Measurements from ENCODE around the gene LETM1. TPM values are rescaled to one million over a fixed set of nuclear protein-coding genes. Genes with fewer than 3 reads are reported as not detected.

LETM1 gene
- total and polyA plus RNA-seq, 2 of the 13 experiments (the other 11 are each of a cell fraction or from before 2014, with no cell fraction given): 9.7 to 41.6 TPM

GRCh38 chr4:1901127-1901526 lies 45.2 kb upstream of the LETM1 start (continued):
- no peak for TF ChIP-seq ZNF18 (CRISPR knock-in tag; IDR thresholded peaks at IDR 0.05; ENCODE audit: insufficient replicate concordance)
- no peak for TF ChIP-seq ZNF703 (CRISPR knock-in tag; IDR thresholded peaks at IDR 0.05; ENCODE audit: borderline replicate concordance)
- no peak for TF ChIP-seq BATF2 (CRISPR knock-in tag; IDR thresholded peaks at IDR 0.05)
- no peak for TF ChIP-seq JUND (CRISPR knock-in tag; IDR thresholded peaks at IDR 0.05)
- TF ChIP-seq ZNF282 (IDR thresholded peaks at IDR 0.05; ENCODE audit: partially characterized antibody): no peak
- TF ChIP-seq ZNF652 (CRISPR knock-in tag; IDR thresholded peaks at IDR 0.05; ENCODE audit: borderline replicate concordance, low read depth): no peak

GRCh38 chr4:1900624-1901023 lies 44.7 kb upstream of the LETM1 start:
- Histone ChIP-seq H3K27me3 (ENCODE audit: control insufficient read depth in 1 of 2, insufficient read depth in 2 of 2, low read length in 2 of 2) (no peaks in the 10 kb centered on the region), H3K4me1 (ENCODE audit: insufficient read depth, low read length) (peaks cover 63% of the 10 kb centered on the region), H3K9ac (ENCODE audit: insufficient read depth, low read depth, low read length) (no peak overlapping the region), H3K4me3 (replicated peaks in 1 of 3; ENCODE audit: insufficient read depth in 1 of 3, low read depth in 2 of 3, low read length in 3 of 3) (no peak overlapping the region), H4K20me1 (ENCODE audit: insufficient read depth, low read length) (peaks cover 17% of the 10 kb centered on the region), H3K27ac (ENCODE audit: extremely low read length, insufficient read depth, low read length) (no peak overlapping the region), H3K4me2 (ENCODE audit: low read depth, low read length) (no peak overlapping the region), H3K36me3 (replicated peaks in 1 of 2; ENCODE audit: control insufficient read depth in 1 of 2, insufficient read depth in 2 of 2, low read length in 2 of 2) (peaks cover 17 to 58% of the 10 kb centered on the region in 2 experiments), H3K9me3 (ENCODE audit: low read length) (no peaks in the 10 kb centered on the region), H2AFZ (ENCODE audit: low read length) (no peak overlapping the region), H3K79me2 (ENCODE audit: insufficient read depth, low read length) (peaks cover 82% of the 10 kb centered on the region)
- in situ Hi-C loops (cut with HindIII; ENCODE audit: extremely low pct_ligation_motif_present, low pct_unique_long_range_greater_than_20kb) (loop anchor here (5.0 kb wide), 1 partner anchor 38 kb away; no protein-coding TSS in a partner anchor), intact Hi-C loops (cut with micrococcal nuclease; ENCODE audit: unreplicated experiment) (no loop called here)
- FAIRE-seq (no peak), ATAC-seq (no peak), DNase-seq (ENCODE audit: low spot score) (no peak)
- WGBS (ENCODE audit: low lambda C conversion rate): 98% methylated on average over 16 of the region's 16 CpGs
- POLR2A ChIA-PET: interaction anchor here (1.0 kb wide), 1 partner anchor 44 kb away, joined by 4 read pairs; no protein-coding TSS in a partner anchor
- CTCF ChIA-PET (ENCODE audit: low intra/inter-chr PET ratio, low total read pairs): interaction anchor here (2.1 kb wide), 1 partner anchor 41 kb away, joined by 12 read pairs; no protein-coding TSS in a partner anchor
- TSS peak; percentile 63 for BruUV-seq (replicated peaks)
- TF ChIP-seq ZNF230 (CRISPR knock-in tag; IDR thresholded peaks at IDR 0.05) (no peak), RXRA (CRISPR knock-in tag; IDR thresholded peaks at IDR 0.05) (no peak), ZNF143 (CRISPR knock-in tag; IDR thresholded peaks at IDR 0.05) (no peak), CTCF (CRISPR knock-in tag; IDR thresholded peaks at IDR 0.05) (no peak), NFATC3 (CRISPR knock-in tag; IDR thresholded peaks at IDR 0.05) (no peak), HIC2 (CRISPR knock-in tag; IDR thresholded peaks at IDR 0.05; ENCODE audit: low read depth) (no peak), MLX (CRISPR knock-in tag; IDR thresholded peaks at IDR 0.05) (no peak), ZZZ3 (CRISPR knock-in tag; IDR thresholded peaks at IDR 0.05; ENCODE audit: borderline replicate concordance) (no peak), MAFF (IDR thresholded peaks at IDR 0.05; ENCODE audit: low read depth, low read length) (no peak), ZNF256 (CRISPR knock-in tag; conservative IDR thresholded peaks at IDR 0.05) (no peak), EZH2 (conservative IDR thresholded peaks at IDR 0.05; ENCODE audit: low read depth, low read length) (no peak), ZNF20 (CRISPR knock-in tag; IDR thresholded peaks at IDR 0.05) (no peak), ZNF776 (CRISPR knock-in tag; IDR thresholded peaks at IDR 0.05) (no peak)
